HCT116 (cell line): Measurements from ENCODE around the gene CRADD. TPM values are rescaled to one million over a fixed set of nuclear protein-coding genes. Genes with fewer than 3 reads are reported as not detected.

Source experiments
- ATAC-seq: fragments of 200-7000 bp; cut with Tn5 transposase; 2 replicates; pipeline ENCODE4 v1.9.1; 2020; ENCODE audit warnings: mild to moderate bottlenecking, moderate library complexity
- BruUV-seq: library from RNA; stranded (reverse); fragments of 400-500 nt; replicated peaks from 2 replicates; lab custom pipeline; 2021; lab: Mats Ljungman, UMichigan
- CTCF ChIA-PET: fragments of 300-600 bp; sonication (Branson Sonifier 250); formaldehyde crosslinking; loops from one replicate; lab custom pipeline; 2021; ENCODE audit warnings: antibody characterized with exemption; lab: Charles Lee
- POLR2A ChIA-PET: fragments of 300-600, 350-600 bp; sonication (Branson Sonifier 250); formaldehyde crosslinking; loops from one replicate; lab custom pipeline; 2021; ENCODE audit warnings: antibody characterized with exemption; lab: Charles Lee
- RAD21 ChIA-PET, 2 experiments: fragments of 300-600 bp; sonication (Branson Sonifier 250); formaldehyde crosslinking; loops; one replicate each; lab custom pipeline; 2023; ENCODE audit warnings: low total read pairs in 2 of 2; ENCODE audit not compliant: uncharacterized antibody in 2 of 2, unreplicated experiment in 2 of 2, low non-redundant PET in 1 of 2; lab: Charles Lee
- DNase-seq: peaks from one replicate; pipeline ENCODE4 v3.0.0-alpha.2; 2010; ENCODE audit warnings: low read depth, low spot score
- H2AFZ ChIP-seq: fragments of 200-600 bp; shearing (Covaris generic), sonication (generic); 2 replicates; pipeline ENCODE4 v1.6.1; 2017; ENCODE audit warnings: low read depth, mixed run types, mixed read lengths, antibody characterized with exemption, low read length; ENCODE audit not compliant: poor library complexity, severe bottlenecking
- H3K27ac ChIP-seq: 2 replicates; pipeline ENCODE4 v1.5.1; 2012; ENCODE audit warnings: low read depth, low read length
- H3K27me3 ChIP-seq: fragments of 200-600 bp; sonication (generic); 2 replicates; pipeline ENCODE4 v1.6.1; 2016; ENCODE audit warnings: mixed run types, low read length, mixed read lengths; ENCODE audit not compliant: insufficient read depth
- H3K36me3 ChIP-seq, 2 experiments: fragments of 200-500 bp in 1 of 2; fragments of 200-600 bp in 1 of 2; sonication (Bioruptor generic) in 1 of 2; sonication (generic) in 1 of 2; 2 replicates each; pipeline versions ENCODE4 v1.5.1 to v1.6.1; 2014 to 2016; ENCODE audit warnings: low read length in 2 of 2, inconsistent platforms in 1 of 2, mixed read lengths in 1 of 2, mixed run types in 1 of 2; ENCODE audit not compliant: insufficient read depth in 2 of 2, control insufficient read depth in 1 of 2
- H3K4me1 ChIP-seq, 2 experiments: fragments of 200-600 bp in 1 of 2; sonication (generic) in 1 of 2; 2 replicates each; pipeline versions ENCODE4 v1.5.1 to v1.6.1; 2012 to 2017; ENCODE audit warnings: low read length in 2 of 2, inconsistent platforms in 1 of 2, mild to moderate bottlenecking in 1 of 2, mixed read lengths in 1 of 2, mixed run types in 1 of 2, moderate library complexity in 1 of 2; ENCODE audit not compliant: insufficient read depth in 2 of 2, control insufficient read depth in 1 of 2
- H3K4me2 ChIP-seq: fragments of 200-600 bp; sonication (generic); 2 replicates; pipeline ENCODE4 v1.6.1; 2017; ENCODE audit warnings: mixed run types, low read length, mixed read lengths
- H3K4me3 ChIP-seq, 2 experiments: fragments of 200-600 bp in 1 of 2; sonication (generic) in 1 of 2; replicated peaks in 1 of 2; 2 replicates each; pipeline ENCODE4 v1.5.1; 2011 to 2016; ENCODE audit warnings: low read length in 2 of 2, control low read depth in 1 of 2, low read depth in 1 of 2, mild to moderate bottlenecking in 1 of 2, mixed read lengths in 1 of 2, mixed run types in 1 of 2
- H3K79me2 ChIP-seq: fragments of 200-600 bp; sonication (generic); 2 replicates; pipeline ENCODE4 v1.6.1; 2017; ENCODE audit warnings: mild to moderate bottlenecking, mixed run types, low read length, moderate library complexity, mixed read lengths; ENCODE audit not compliant: insufficient read depth
- H3K9ac ChIP-seq: fragments of 200-600 bp; sonication (generic); 2 replicates; pipeline ENCODE4 v1.6.1; 2016; ENCODE audit warnings: low read length, mixed read lengths
- H3K9me2 ChIP-seq: fragments of 200-600 bp; sonication (generic), shearing (Covaris generic); 2 replicates; pipeline ENCODE4 v1.6.1; 2017; ENCODE audit warnings: mixed run types, mild to moderate bottlenecking, moderate library complexity; ENCODE audit not compliant: insufficient read depth
- H3K9me3 ChIP-seq, 2 experiments: fragments of 200-500 bp in 1 of 2; fragments of 200-600 bp in 1 of 2; sonication (Bioruptor generic) in 1 of 2; sonication (generic) in 1 of 2; 2 replicates each; pipeline ENCODE4 v1.6.1; 2014 to 2017; ENCODE audit warnings: low read length in 2 of 2, mixed read lengths in 2 of 2, inconsistent platforms in 1 of 2, low read depth in 1 of 2, mild to moderate bottlenecking in 1 of 2, mixed run types in 1 of 2, moderate library complexity in 1 of 2; ENCODE audit not compliant: control insufficient read depth in 1 of 2, insufficient read depth in 1 of 2
- H4K20me1 ChIP-seq: fragments of 200-600 bp; sonication (generic), shearing (Covaris generic); 2 replicates; pipeline ENCODE4 v1.6.1; 2017; ENCODE audit warnings: mixed run types, mild to moderate bottlenecking, moderate library complexity; ENCODE audit not compliant: insufficient read depth
- ATF3 ChIP-seq: IDR thresholded peaks from 2 replicates; pipeline ENCODE4 v1.6.1; 2012
- CBX3 ChIP-seq: IDR thresholded peaks from 2 replicates; pipeline ENCODE4 v1.6.1; 2012; ENCODE audit warnings: low read depth
- CEBPB ChIP-seq: IDR thresholded peaks from 2 replicates; pipeline ENCODE4 v1.6.1; 2012; ENCODE audit warnings: low read depth
- EGR1 ChIP-seq: IDR thresholded peaks from 2 replicates; pipeline ENCODE4 v1.6.1; 2012; ENCODE audit warnings: low read depth
- ELF1 ChIP-seq: IDR thresholded peaks from 2 replicates; pipeline ENCODE4 v1.6.1; 2012; ENCODE audit warnings: low read depth, borderline replicate concordance
- EZH2 ChIP-seq: fragments of 200-600 bp; sonication (generic); IDR thresholded peaks from 2 replicates; pipeline ENCODE4 v1.6.1; 2017; ENCODE audit warnings: antibody characterized with exemption, mixed run types
- EZH2phosphoT487 ChIP-seq: fragments of 200-600 bp; IDR thresholded peaks from 2 replicates; pipeline ENCODE4 v1.6.1; 2018; ENCODE audit warnings: antibody characterized with exemption, borderline replicate concordance
- FOSL1 ChIP-seq: IDR thresholded peaks from 2 replicates; pipeline ENCODE4 v1.6.1; 2012; ENCODE audit warnings: low read depth
- JUND ChIP-seq: IDR thresholded peaks from 2 replicates; pipeline ENCODE4 v1.6.1; 2012
- POLR2A ChIP-seq: IDR thresholded peaks from 2 replicates; pipeline ENCODE4 v1.7.0; 2011; ENCODE audit warnings: borderline replicate concordance; ENCODE audit not compliant: insufficient read depth, insufficient read length; ENCODE audit errors: extremely low read depth
- POLR2AphosphoS5 ChIP-seq: IDR thresholded peaks from 2 replicates; pipeline ENCODE4 v1.6.1; 2011; ENCODE audit warnings: mild to moderate bottlenecking, low read depth, low read length, moderate library complexity
- RAD21 ChIP-seq: IDR thresholded peaks from 2 replicates; pipeline ENCODE4 v1.6.1; 2012; ENCODE audit warnings: low read depth, mild to moderate bottlenecking
- SP1 ChIP-seq: IDR thresholded peaks from 2 replicates; pipeline ENCODE4 v1.6.1; 2012; ENCODE audit warnings: low read depth
- SRF ChIP-seq: IDR thresholded peaks from 2 replicates; pipeline ENCODE4 v1.6.1; 2012; ENCODE audit warnings: low read depth
- TCF7L2 ChIP-seq: IDR thresholded peaks from 2 replicates; pipeline ENCODE4 v1.7.0; 2011; ENCODE audit warnings: borderline replicate concordance, inconsistent platforms; ENCODE audit not compliant: insufficient read depth, insufficient read length; ENCODE audit errors: extremely low read depth
- YY1 ChIP-seq: IDR thresholded peaks from 2 replicates; pipeline ENCODE4 v1.6.1; 2011; ENCODE audit warnings: low read length, low read depth, moderate library complexity, mild to moderate bottlenecking; ENCODE audit not compliant: insufficient replicate concordance; ENCODE audit errors: extremely low read depth
- ZBTB33 ChIP-seq: IDR thresholded peaks from 2 replicates; pipeline ENCODE4 v1.6.1; 2011; ENCODE audit warnings: mild to moderate bottlenecking, low read length, moderate library complexity; ENCODE audit not compliant: insufficient replicate concordance; ENCODE audit errors: extremely low read depth
- ZNF274 ChIP-seq: fragments of 200-500 bp; sonication (Bioruptor generic); IDR thresholded peaks from 2 replicates; pipeline ENCODE4 v1.6.1; 2014; ENCODE audit warnings: mild to moderate bottlenecking, low read depth, low read length, inconsistent platforms
- intact Hi-C: fragments of 100-400 bp; cut with micrococcal nuclease; formaldehyde crosslinking; loops from 2 replicates; pipeline ENCODE4 v1.10.0; 2022
- total RNA-seq: library from RNA; stranded (reverse); gene quantifications from one replicate; pipeline ENCODE4 v1.2.1, GENCODE V29; 2021; ENCODE audit not compliant: unreplicated experiment
- TF ChIP-seq, protein P1 (sequence below): IDR thresholded peaks from 2 replicates; pipeline ENCODE4 v1.6.1; 2012; ENCODE audit warnings: low read depth
- TF ChIP-seq, protein P2 (sequence below): IDR thresholded peaks from 2 replicates; pipeline ENCODE4 v1.6.1; 2012

Gene CRADD
- total RNA-seq, 1 experiment from 2014 or later = 12.2 TPM

DNA sequence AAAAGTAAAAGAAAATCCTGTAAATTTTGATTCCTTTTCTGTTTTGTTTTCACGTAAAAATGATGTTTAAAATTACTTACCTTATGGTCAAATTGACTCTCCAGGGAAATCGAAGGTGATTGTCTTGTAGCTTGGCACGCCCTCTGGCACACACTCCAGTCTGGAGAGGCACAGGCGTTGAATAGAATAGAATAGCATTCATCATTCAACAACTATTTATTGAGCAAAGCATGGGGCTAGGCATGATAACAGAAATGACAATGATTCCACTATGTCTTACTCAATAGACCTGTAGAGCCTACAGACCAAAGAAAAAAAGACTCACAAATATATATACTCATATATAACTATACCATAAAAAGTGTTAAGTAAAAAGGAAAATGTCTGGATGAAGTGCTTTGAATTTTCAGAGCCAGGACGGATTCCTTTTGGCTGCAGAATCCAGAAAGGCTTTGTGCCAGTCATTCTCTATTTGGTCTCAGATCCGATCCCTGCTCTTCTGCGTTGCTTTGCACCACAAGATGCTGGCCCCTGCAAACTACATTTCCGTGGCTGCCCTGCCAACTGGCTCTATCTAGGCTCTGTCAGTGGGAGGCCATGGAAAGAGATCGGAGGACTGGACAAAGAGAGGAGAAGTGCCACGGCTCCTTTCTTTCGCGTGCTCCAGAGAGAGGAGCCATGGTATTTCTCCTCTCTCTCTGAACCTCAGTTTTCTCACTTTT is 231.8 kb downstream of the CRADD start:
- RAD21 ChIA-PET = no interaction called here
- DNase-seq = no peak
- Histone ChIP-seq H2AFZ (no peak overlapping the region), H3K79me2 (no peaks in the 10 kb centered on the region), H3K9me3 (no peaks in the 10 kb centered on the region), H3K9me2 (no peaks in the 10 kb centered on the region), H3K4me3 (no peak overlapping the region), H3K36me3 (no peaks in the 10 kb centered on the region), H3K27ac (no peak overlapping the region), H3K9ac (no peak overlapping the region), H3K4me1 (no peaks in the 10 kb centered on the region), H3K4me2 (no peak overlapping the region), H3K27me3 (no peaks in the 10 kb centered on the region), H4K20me1 (no peaks in the 10 kb centered on the region)
- POLR2A ChIA-PET = no interaction called here
- CTCF ChIA-PET = no interaction called here
- no peak for ATAC-seq
- no peak for TF ChIP-seq ZBTB33
- TF ChIP-seq CBX3 = no peak
- TF ChIP-seq ATF3 = no peak
- no peak for TF ChIP-seq SRF
- TF ChIP-seq JUND = no peak
- TF ChIP-seq POLR2AphosphoS5 = no peak
- TF ChIP-seq RAD21 = no peak
- TF ChIP-seq, protein P1, sequence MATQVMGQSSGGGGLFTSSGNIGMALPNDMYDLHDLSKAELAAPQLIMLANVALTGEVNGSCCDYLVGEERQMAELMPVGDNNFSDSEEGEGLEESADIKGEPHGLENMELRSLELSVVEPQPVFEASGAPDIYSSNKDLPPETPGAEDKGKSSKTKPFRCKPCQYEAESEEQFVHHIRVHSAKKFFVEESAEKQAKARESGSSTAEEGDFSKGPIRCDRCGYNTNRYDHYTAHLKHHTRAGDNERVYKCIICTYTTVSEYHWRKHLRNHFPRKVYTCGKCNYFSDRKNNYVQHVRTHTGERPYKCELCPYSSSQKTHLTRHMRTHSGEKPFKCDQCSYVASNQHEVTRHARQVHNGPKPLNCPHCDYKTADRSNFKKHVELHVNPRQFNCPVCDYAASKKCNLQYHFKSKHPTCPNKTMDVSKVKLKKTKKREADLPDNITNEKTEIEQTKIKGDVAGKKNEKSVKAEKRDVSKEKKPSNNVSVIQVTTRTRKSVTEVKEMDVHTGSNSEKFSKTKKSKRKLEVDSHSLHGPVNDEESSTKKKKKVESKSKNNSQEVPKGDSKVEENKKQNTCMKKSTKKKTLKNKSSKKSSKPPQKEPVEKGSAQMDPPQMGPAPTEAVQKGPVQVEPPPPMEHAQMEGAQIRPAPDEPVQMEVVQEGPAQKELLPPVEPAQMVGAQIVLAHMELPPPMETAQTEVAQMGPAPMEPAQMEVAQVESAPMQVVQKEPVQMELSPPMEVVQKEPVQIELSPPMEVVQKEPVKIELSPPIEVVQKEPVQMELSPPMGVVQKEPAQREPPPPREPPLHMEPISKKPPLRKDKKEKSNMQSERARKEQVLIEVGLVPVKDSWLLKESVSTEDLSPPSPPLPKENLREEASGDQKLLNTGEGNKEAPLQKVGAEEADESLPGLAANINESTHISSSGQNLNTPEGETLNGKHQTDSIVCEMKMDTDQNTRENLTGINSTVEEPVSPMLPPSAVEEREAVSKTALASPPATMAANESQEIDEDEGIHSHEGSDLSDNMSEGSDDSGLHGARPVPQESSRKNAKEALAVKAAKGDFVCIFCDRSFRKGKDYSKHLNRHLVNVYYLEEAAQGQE = no peak
- no peak for TF ChIP-seq ELF1
- TF ChIP-seq POLR2A = no peak
- TF ChIP-seq TCF7L2 = no peak
- TF ChIP-seq FOSL1 = no peak
- no peak for TF ChIP-seq CEBPB
- no peak for TF ChIP-seq YY1
- no peak for TF ChIP-seq EZH2
- TF ChIP-seq ZNF274 = no peak
- no peak for TF ChIP-seq EGR1
- TF ChIP-seq, protein P2, sequence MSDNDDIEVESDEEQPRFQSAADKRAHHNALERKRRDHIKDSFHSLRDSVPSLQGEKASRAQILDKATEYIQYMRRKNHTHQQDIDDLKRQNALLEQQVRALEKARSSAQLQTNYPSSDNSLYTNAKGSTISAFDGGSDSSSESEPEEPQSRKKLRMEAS = no peak
- TF ChIP-seq EZH2phosphoT487 = no peak
- TF ChIP-seq SP1 = no peak
- intact Hi-C loops = no loop called here
- BruUV-seq = no TSS peak
